SW480 (cell line): ENCODE measurements around the gene DEGS2.
A peak's percentile ranks its signal among the peaks of the same experiment; 100 is the strongest.
"Not testable (repeated sequence)": the region's sequence is repeated elsewhere in the genome, so short reads cannot be mapped to it uniquely, and the experiment has no call there.

Source experiments
- DNase-seq: peaks from one replicate; pipeline ENCODE4 v3.0.0-alpha.2; 2016; ENCODE audit warnings: low spot score

The DEGS2 gene

DNA sequence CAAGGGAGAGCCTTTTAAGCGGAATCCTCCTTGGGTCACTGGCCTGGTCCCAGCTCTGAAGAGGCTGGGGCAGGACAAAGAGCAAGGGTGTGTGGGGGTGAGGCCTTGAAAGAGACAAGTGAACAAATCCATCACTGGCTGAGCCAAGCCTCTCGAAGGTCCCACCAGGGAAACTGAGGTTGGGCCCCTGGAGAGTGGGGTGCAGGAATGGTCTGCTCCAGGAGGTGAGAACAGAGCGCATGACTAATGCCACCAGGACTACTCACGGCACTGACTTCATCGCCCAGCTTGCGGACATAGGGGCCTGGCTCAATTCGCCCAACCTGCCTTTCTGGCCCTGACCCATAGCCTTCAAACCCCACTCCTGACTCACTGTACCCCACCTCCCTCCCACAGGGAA is 19.2 kb upstream of the DEGS2 start:
- DNase-seq = no peak

DNA sequence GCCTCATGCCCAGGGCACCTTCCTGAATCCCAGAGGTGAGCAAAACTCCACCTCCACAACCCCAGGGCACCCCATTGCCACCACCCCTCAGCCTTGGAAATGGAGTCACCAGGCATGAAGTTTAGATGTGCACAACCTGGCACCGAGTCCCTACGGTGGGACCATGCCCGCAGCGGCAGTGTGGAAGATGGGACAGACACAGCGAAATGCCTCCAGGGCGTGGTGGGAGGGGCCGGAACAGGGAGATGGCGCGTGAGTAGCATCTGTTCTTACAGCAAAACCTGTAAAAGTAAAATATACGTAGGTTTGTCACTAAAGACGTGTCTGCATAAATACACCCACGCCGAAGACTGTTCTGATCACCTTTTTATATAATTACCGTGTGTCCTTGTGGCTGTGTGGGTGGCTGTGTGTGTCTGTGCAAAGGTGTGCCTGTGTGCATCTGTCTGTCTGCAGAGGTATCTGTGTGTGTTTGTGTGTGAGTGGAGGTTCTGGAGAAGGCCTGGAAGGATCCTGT is 17.4 kb upstream of the DEGS2 start:
- DNase-seq = no peak

DNA sequence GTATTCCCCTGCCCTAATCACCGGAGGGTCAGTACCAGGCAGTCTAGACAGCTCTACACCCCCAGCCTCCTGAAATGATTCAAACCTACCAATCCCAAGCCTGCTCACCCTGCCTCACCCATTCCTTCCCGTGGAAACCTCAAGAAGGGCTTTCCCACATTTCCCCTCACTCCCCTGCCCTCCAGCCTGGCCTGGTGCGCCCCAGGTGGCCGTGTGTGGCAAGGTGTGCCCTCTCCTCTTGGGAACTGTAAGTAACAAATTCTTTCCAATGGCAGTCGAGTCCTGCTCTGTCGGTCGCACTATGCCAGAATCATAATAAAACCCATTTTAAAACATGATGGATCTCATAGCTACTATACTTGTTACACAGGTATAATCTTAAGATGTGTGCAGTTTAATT is 13.9 kb upstream of the DEGS2 start:
- no peak for DNase-seq

DNA sequence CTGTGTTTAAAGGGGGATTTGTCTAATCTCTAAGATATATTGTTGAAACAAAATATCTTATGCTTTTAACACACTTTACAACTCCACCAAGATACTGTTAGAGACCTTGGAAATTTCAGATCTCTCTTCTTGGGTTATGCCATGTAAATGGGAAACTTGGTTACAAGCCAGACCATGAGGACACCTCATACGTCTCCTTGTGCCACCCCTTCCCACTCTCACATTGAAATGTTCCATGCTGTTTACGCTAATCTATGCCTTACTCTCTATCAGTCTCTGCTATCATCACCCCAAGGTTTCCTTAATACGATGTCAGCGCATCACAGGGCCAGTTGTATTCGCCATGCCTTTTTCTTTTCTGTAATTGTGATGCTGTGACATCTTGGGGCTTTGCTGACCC is 13.4 kb upstream of the DEGS2 start:
- no peak for DNase-seq

DNA sequence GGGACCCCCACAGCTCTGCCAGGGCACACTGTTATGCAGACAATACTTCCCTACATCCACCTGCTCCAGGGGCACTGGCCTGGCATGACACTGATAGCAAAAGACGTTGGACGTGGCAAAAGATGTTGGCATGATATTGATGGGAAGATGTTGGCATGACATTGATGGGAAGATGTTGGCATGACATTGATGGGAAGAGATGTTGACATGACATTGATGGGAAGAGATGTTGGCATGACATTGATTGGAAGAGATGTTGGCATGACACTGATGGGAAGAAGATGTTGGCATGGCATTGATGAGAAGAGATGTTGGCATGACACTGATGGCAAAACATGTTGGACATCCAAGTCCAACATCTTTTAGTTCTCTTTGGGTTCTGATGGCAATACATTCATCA is 11.4 kb upstream of the DEGS2 start:
- DNase-seq = no peak

DNA sequence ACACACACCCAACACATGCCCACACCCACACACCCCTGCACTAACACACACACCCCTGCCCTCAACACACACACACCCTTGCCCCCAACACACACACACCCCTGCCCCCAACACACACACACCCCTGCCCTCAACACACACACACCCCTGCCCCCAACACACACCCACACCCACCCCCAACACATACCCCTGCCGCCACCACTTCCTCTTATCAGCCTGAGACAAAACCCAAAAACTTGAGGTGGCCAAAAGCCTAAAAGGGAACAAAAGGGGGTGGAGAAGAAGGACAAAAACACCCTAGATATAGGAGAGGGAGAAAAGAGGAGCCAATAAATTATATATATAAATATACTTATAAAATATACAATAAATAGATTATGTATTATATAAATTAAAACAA is 9.1 kb upstream of the DEGS2 start:
- DNase-seq = no peak

DNA sequence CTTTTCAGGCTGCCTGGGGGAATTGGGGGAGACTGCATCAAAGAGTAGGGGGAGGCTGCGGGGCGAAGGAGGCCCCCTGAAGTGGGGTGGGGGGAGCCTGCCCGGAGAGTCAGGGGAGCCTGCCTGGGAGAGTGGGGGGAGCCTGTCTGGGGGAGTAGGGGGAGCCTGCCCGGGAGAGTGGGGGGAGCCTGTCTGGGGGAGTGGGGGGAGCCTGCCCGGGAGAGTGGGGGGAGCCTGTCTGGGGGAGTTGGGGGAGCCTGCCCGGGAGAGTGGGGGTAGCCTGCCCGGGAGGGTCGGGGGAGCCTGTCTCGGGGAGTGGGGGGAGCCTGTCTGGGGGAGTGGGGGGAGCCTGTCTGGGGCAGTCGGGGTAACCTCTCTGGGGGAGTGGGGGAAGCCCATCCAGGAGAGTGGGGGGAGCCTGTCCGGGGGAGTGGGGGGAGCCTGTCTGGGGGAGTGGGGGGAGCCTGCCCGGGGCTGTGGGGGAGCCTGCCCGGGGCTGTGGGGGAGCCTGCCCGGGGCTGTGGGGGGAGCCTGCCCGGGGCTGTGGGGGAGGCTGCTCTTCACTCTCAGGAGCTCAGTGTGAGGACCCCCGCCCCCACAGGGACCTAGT is 6.5 kb upstream of the DEGS2 start:
- no peak for DNase-seq

DNA sequence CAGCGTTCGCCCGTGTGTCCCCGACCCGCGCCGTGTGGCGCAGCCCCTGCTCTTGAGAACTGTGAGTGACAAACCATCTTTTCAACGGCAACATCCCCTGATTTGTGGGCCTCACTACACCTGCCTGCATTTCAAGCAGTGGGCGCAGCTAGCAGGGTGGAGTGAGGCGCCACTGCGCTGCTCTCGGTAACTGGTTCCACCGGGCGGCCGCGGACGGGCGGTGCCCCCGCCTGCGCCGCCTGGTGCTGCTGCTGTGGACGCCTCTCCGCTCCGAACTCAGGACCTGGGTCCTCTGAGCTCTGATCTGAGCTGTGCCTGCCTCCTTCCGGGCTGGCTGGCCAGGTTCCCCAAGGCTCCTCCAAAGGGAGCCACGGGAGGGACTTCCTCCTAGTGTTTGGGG is 5.9 kb upstream of the DEGS2 start:
- DNase-seq = no peak

DNA sequence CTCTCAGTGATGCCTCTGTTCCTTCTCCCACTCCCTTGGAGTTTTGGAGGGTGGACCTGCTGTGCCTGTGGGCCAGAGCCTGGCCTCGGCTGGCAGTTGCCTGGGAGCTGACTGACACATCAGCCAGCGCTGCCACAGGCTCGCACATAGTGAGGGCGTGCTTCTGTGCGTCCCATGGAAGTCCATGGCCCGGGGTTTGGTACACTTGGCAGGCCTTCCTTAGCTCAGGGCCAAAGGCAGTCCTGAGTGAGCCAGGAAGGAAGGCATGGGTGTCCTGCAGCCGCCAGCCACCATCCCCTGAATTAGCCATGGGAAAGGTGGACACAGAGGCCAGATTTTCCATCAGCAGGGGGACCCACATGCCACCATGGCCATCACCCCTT is 1.1 kb upstream of the DEGS2 start:
- DNase-seq = no peak

DNA sequence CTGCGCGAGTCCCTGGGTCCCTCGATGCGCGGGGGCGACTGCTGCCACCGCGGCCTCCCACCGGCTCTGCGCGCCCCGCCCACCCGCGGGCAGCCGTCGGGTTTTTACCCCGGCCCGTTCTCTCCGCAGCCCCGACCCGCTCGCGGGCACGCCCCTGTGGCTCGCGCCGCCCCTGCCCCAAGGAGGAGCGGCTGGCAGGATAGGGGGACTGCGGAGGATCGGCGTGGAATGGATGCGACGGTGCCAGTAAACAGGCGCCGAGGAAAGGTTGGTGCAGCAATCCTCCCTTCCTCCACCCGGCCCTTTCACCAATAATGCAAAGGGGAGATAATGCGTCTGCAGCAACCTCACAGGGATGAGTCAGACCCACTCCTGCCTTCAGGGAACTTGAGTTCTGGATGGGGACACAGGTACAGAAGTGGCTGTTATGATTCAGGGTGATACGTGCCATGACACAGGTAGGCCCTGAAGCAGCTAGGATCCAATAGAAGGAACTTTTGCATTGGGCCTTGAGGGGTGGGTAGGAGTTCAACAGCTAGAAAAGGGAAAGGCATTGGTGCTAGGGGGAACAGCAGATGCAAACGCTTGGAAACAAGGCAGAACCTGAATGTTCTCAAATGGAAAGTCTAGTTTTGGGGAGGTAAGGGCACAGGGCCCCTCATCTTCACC is 554 bp upstream of the DEGS2 start:
- DNase-seq = peak; percentile 16

DNA sequence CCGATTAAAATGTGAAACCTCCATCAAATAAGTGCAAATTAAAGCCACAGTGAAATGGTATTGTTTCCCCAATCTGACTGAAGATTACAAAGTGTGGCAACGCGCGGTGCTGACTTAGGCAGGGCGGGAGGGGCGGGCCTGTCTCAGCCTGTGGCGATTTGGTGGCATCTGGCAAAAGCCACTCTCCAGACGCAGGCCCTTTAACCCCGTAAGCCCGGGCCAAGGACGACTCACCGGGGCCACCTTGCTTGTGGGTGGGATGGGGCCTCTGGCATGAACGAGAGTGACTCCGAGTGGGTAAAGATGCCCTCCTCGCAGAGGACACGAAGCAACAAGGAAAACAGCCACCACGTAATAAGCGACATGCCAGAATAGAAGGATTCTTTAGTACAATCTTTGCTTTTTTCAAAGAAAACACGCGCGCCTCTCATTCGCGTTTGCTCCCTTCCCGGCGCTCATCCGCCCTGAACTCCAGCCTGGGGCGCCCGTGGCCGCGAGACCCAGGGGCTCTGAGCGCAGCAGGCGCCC is 815 bp downstream of the DEGS2 start:
- no peak for DNase-seq

DNA sequence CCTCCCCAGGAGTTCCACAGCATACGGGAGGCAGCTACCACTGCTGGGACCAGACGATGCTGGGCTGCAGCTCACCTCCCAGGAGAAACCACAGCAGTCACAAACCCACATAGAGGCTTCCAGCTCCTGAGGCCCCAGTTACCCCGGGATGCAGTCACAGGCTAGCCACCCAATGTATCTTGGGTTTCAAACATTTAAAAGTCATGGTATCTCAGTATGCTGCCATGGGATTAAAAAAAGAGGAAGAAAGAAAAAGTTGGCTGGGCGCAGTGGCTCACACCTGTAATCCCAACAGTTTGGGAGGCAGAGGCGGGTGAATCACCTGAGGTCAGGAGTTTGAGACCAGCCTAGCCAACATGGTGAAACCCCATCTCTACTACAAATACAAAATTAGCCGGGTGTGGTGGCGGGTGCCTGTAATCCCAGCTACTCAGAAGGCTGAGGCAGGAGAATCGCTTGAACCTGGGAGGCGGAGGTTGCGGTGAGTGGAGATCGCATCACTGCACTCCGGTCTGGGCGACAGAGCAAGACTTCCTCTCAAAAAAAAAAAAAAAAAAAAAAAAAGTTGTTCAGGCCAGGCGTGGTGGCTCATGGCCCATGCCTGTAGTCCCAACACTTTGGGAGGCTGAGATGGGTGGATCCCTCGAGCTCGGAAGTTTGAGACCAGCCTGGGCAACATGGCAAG is 1.8 kb downstream of the DEGS2 start:
- DNase-seq = not testable (repeated sequence)

DNA sequence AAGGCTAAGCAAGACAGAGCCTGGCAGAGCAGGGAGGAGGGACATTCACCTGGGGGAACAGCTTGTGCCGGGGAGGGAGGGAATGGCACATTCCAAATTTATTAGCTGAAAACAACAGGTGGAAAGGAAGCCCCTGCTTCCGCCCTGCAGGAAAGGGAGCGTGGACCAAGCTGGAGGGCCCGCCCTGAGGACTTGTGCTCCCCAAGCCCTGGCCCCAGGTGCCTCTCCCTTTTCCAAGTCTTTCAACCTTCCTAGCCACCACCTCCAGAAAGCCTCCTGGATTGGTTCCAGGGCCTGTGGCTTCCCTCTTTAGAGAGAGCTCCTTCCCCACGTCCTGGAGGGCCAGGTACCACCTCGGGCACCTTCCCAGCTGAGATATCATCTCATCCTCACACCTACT is 2.7 kb downstream of the DEGS2 start:
- DNase-seq = no peak

DNA sequence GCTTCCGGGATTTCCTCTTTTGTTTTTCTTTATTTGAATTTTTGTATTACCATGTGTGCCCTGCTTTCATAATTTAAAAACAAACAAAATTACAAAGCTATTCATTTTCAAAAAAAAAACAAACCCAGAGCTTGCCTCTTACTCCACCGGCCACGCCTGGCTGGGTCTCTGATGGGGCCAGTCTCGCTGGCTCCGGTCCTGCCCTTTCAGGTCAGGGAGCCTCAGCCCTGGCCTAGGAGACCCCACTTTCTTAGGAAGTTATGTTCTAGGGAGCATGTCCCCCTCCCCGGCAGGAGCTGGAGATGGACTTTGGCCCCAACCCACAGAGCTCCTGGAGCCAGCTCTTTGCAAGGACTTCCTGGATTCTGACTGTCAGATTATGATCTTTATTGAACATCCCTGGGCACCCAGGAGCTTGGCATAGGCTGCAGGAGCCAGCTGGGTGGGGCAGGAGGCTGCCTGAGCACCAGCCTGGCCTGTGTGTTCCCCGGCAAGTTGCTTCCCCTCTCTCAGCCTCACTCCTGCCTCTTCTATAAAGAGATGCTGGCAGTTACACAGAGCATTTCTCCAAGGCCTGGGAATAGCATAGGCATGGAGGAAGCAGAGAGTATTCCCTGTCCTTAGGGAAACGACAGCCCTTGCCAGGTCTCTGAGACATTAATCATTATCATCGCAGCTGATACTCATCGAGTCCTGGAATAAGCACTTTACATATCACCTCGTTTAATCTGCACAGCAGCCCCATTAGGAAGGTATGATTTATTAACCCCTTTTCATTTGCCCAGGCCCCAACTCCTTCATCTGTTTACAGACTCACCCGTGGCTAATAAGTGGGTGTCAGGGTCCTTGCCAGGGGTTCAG is 3.5 kb downstream of the DEGS2 start:
- no peak for DNase-seq

DNA sequence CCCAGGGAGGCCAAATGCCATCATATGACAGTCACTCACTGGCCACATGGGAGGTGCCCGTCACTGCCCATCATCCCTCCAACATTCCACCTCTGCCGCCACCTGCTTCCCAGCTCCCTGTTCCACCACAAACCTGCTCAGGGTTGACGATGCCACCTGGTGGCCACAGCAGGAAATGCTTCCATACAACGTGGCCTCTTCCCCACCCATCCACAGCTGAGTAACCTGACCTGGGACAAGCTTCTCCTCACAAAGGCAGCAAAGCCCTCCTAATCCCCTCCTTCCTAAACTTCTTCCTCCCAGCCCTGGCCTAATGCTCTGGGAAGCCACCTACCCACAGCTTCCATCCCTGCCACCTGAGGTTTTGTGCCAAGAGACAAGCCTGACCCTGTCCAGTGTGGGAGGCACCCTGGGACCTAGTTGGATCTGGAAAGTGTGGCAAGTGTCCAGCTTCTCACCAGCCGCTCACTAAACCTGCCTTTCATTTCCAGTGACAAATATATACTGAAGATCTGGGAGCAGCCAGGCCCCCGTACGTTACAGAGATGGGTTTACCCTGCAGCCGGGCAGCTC is 4.3 kb downstream of the DEGS2 start:
- peak; percentile 50 for DNase-seq

DNA sequence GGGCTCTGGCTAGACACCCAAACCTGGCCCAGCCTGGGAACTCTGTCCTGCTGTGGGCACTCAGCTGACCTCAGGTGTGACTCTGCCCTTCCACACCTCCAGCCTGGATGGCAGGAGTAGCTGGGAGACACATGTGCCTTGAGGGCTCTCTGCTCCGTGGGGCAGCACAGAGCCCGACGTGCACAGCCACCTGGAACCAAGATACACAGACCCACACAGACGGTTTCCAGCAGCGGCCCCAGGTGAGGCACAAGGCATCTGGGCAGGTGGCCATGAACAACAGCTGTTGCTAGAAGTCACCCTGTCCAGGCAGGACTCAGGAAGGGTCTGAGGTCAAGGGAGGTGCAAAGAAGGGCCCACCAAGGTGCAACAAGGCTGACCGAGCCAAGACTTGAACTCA is 5.9 kb downstream of the DEGS2 start:
- no peak for DNase-seq

DNA sequence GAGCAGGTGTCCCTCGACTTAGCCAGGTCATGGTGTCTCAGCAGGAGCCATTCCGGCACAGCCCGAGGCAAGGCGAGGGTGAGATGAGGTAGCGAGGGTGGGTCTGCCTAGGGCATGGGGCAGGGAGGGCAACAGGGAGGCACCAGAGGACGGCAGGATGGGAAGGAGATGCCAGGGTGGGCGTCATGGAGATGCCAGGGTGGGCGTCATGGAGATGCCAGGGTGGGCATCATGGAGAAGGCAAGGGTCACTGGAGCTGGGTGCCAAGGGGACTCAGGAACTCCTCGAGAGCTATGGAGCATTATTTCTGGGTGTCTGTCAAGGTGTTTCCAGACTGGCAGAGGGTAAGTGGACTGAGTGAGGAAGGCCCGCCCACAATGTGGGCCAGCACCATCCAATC is 7.4 kb downstream of the DEGS2 start:
- DNase-seq = no peak

DNA sequence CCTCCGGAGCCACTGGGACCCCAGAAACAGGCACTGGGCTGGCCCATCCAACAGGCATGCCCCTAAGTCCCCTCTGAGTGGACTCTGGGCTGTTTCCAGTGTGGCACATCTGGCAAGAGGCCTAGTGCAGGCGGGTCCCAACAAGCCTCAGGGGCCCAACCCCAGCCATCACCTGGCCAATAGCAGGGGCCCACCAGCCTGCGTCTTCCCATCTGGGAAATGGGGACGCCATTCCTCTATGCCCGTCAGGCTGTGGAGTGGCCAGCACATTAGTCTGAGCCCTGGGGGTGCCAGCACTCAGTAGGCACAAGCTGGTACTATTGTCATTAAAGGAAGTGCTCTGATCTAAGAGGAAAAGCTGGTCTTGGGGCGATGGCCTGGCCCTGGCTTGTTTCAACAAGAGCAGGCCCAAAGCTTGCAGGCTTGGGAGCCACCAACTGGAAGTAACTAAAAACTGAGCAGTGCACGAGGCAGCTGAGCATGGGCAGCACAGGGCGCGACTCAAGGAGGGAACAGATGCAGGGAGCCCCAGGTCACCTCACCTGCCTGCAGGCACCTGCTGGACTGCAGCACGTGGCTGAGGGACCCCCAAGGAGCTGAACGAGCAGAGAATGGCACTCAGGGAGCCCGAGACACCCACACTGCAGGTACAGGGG is 8.4 kb downstream of the DEGS2 start:
- DNase-seq = no peak

DNA sequence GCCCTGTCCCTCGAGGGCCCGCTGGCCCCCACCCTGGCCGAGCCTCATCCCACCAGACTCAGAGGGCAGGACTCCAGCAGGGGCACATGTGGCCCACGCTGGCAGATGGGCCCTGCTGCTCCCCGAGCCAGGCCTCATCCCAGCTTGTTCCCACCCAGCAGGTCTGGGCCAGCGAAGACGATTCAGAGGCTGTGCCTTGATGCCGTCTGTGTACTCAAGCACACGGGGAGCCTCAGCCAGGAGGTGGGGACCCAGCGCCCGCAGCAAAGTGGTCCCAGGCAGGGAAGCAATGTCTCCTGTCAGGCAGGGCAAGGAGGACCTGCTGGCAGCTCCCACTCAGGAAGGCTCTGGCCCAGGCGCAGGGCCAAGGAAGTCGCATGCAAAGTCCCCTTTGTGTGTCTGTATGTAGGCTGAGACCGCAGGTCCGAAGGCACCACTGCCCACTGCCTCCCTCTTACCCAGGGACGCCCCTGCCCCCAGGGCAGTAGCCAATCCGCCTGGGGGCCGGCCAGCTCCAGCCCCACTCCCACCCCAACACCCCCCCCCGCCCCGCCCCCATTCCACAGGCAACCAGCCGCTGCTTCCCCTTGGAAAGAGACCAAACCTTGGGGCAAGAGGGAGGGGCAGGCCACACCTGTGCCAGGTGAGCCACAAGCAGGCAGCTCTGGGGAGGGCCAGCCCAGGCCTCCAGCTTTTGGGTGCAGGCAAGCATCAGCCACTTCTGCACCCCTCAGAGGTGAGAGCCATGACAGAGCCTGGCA is 9.4 kb downstream of the DEGS2 start:
- DNase-seq = no peak

DNA sequence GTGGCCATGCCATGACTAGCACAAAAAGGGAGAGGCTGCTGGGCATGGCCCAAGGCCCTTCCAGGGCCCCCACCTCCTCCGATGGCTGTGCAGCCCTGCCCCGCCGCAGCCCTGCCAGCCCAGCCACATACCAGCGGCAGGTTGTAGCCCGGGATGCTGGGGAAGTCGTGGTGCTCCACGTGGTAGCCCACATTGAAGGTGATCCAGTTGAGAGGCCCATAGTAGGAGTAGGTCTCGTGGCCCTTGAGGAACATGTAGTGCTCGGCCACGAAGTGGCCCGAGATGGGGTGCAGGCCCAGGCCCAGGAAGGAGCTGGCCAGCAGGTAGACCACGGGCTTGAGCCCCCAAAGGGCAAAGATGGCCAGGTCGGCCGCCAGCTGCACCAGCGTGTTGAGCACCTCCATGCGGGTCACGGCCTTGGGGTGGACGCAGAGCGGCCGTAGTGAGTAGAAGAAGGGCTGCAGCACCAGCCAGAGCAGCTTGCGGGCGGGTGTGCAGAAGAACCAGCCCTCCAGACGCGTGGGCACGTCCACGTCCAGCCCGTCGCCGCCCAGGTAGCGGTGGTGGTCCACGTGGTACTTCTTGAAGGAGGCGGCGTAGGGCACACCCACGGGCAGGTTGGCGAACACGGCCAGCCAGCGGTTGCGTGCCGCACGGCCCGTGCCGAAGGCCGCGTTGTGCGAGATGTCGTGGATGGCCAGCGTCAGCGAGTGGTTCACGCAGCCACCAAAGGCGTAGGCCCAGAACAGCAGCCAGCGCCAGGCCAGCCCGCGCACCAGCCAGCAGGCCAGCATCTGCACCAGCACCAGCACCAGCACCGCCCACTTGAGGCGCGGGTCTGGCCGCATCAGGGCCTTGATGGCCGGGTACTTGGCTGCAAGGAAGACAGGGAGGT is 10.4 kb downstream of the DEGS2 start:
- DNase-seq = no peak
